ENCODE data around the gene SLC4A7. TPM values are rescaled to one million over a fixed set of nuclear protein-coding genes. Genes with fewer than 3 reads are reported as not detected.

The SLC4A7 gene
- polyA plus RNA-seq, 1 experiment, result 42.9 TPM

DNA sequence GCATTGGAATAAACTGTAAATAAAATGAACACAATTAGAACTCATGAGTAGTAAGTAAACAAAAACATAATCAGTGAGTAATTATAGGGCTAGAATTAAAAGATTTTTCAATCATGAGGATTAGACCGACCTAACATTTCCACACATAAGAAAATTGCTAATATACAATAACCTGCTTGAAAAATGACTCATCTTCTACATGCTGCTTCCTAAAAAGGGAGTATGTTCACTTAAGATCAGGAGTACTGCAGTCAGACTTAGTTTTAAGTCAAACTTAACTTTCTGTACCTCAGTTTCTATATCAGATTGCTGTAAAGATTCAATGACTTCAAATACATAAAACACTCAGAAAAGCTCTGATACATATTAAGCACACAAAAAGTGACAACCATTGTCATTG lies 92.4 kb downstream of the SLC4A7 start:
- Histone ChIP-seq H3K4me3 (ENCODE audit: low read depth, low read length) (no peak overlapping the region), H3K9me3 (ENCODE audit: control insufficient read depth, insufficient read depth, low read length) (no peaks in the 10 kb centered on the region), H3K27me3 (ENCODE audit: control insufficient read depth, insufficient read depth, low read length) (no peaks in the 10 kb centered on the region), H3K27ac (ENCODE audit: low read depth, low read length) (no peak overlapping the region)
- no peak for DNase-seq (ENCODE audit: low read depth, low spot score)
- ChIA-PET CTCF (interaction anchor here (0.7 to 1.4 kb wide), 2 partner anchors 76 to 289 kb away, joined by 3 read pairs; no protein-coding TSS in a partner anchor), POLR2A (no interaction called here)
- TF ChIP-seq, protein P1, sequence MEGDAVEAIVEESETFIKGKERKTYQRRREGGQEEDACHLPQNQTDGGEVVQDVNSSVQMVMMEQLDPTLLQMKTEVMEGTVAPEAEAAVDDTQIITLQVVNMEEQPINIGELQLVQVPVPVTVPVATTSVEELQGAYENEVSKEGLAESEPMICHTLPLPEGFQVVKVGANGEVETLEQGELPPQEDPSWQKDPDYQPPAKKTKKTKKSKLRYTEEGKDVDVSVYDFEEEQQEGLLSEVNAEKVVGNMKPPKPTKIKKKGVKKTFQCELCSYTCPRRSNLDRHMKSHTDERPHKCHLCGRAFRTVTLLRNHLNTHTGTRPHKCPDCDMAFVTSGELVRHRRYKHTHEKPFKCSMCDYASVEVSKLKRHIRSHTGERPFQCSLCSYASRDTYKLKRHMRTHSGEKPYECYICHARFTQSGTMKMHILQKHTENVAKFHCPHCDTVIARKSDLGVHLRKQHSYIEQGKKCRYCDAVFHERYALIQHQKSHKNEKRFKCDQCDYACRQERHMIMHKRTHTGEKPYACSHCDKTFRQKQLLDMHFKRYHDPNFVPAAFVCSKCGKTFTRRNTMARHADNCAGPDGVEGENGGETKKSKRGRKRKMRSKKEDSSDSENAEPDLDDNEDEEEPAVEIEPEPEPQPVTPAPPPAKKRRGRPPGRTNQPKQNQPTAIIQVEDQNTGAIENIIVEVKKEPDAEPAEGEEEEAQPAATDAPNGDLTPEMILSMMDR (IDR thresholded peaks at IDR 0.05; ENCODE audit: low read depth, low read length), result no peak

DNA sequence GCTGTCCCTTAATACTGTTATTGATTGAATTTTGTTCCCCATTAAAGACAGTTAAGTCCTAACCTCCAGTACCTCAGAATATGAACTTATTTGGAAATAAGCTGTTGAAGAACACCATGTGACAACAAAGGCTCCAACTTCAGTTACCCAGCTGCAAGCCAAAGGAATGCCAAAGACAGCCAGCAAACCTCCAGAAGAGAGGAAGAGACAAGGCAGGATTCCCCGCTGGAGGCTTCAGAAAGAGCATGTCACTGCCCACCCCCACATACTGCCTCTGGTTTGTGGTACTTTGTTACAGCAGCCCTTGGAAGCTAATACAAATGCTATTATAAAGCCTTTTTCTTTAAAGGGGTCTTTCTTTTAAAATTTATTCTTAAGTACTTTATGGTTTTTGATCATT lies 96.6 kb downstream of the SLC4A7 start:
- no peak overlapping the region for H3K27ac ChIP-seq (ENCODE audit: low read depth, low read length)
- H3K4me3 ChIP-seq (ENCODE audit: low read depth, low read length), result no peak overlapping the region
- CTCF ChIA-PET, result no interaction called here
- no peaks in the 10 kb centered on the region for H3K27me3 ChIP-seq (ENCODE audit: control insufficient read depth, insufficient read depth, low read length)
- H3K9me3 ChIP-seq (ENCODE audit: control insufficient read depth, insufficient read depth, low read length), result no peaks in the 10 kb centered on the region
- TF ChIP-seq, protein P1 (IDR thresholded peaks at IDR 0.05; ENCODE audit: low read depth, low read length), result no peak
- no peak for DNase-seq (ENCODE audit: low read depth, low spot score)
- POLR2A ChIA-PET, result no interaction called here

DNA sequence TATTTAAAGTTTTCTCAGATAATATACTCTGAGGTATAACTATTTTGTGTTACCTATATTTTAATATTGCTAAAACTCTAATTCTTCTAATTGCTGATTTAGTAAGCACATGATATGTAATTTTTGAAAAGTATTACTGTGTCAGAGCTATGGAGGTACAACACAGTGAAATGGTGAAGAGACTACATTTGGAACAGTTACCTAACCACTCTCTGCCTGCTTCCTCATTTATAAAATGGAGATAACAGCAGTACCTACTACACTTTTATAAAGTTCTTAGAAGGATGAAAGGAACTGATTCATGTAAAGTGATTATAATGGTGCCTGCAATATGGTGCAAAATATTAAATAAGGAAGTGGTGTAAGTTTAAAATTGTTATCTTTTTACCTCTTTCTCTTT lies 98.7 kb downstream of the SLC4A7 start:
- POLR2A ChIA-PET, result no interaction called here
- no peaks in the 10 kb centered on the region for H3K9me3 ChIP-seq (ENCODE audit: control insufficient read depth, insufficient read depth, low read length)
- no peak overlapping the region for H3K4me3 ChIP-seq (ENCODE audit: low read depth, low read length)
- no peak overlapping the region for H3K27ac ChIP-seq (ENCODE audit: low read depth, low read length)
- TF ChIP-seq, protein P1 (IDR thresholded peaks at IDR 0.05; ENCODE audit: low read depth, low read length), result no peak
- CTCF ChIA-PET, result no interaction called here
- H3K27me3 ChIP-seq (ENCODE audit: control insufficient read depth, insufficient read depth, low read length), result no peaks in the 10 kb centered on the region
- DNase-seq (ENCODE audit: low read depth, low spot score), result no peak

DNA sequence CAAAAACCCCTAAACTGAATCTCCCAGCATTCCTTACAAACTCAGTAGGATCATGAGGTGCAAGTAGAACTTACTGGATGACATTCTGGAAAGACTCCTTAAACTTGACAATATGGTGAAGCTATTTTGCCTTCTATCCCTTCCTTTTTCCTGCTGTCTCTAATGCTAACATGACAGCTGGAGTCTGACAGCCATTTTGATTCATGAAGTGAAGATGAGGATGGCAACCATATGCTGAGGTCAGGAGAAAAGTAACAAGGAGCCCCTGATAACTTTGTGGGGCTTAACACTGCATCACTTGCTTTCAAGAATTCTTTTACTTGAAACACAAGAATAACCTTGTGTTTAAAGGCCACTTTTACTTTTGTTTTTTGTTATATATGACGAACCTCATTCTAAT lies 100.0 kb downstream of the SLC4A7 start:
- Histone ChIP-seq H3K4me3 (ENCODE audit: low read depth, low read length) (no peak overlapping the region), H3K27ac (ENCODE audit: low read depth, low read length) (no peak overlapping the region), H3K27me3 (ENCODE audit: control insufficient read depth, insufficient read depth, low read length) (no peaks in the 10 kb centered on the region), H3K9me3 (ENCODE audit: control insufficient read depth, insufficient read depth, low read length) (no peaks in the 10 kb centered on the region)
- ChIA-PET POLR2A (no interaction called here), CTCF (no interaction called here)
- no peak for DNase-seq (ENCODE audit: low read depth, low spot score)
- TF ChIP-seq, protein P1 (IDR thresholded peaks at IDR 0.05; ENCODE audit: low read depth, low read length), result no peak

DNA sequence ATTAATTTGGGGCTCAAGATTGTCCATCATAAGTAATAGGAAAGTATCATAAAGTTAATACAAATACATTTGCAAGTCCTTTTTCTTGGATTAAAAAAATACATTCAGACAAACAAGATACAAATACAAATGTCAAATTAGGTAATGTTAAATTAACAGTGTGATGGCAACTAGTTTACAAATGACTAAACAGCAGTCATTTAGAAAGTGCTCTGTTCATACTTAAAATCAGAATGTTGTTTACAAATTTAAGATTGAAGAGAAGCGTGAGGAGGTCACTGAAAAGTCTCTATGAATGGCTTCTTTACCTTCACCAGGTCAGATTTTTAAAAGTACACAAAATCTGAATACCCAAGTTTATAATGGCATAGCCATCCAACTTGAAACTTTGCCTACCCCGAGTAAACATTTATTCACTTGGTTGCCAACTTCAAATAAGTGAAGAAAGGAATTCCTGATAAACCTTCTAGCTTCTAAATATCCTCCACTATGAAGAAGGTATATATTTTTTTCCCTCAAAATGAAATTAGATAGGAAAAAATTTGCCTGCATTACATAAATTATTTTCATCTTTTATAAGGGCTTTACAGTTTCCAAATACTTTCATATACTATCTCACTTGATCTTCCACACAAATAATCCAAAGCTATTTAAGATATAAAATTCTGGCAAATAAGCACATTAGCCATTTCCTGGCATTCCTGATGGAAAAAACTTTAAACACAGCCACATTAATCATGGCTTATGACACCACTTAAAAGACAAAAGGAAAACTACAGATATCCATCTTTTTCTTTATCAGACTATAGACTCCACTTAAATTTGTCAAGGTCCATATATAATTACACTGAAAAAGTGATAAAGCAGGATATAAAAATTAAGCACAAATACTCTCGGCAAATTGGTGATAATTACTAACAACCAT lies 103.5 kb downstream of the SLC4A7 start:
- CTCF ChIA-PET, result no interaction called here
- DNase-seq (ENCODE audit: low read depth, low spot score), result no peak

More for the DNA sequence above, 103.5 kb downstream of the SLC4A7 start:
- no peak overlapping the region for H3K4me3 ChIP-seq (ENCODE audit: low read depth, low read length)
- TF ChIP-seq, protein P1 (IDR thresholded peaks at IDR 0.05; ENCODE audit: low read depth, low read length), result no peak
- H3K27me3 ChIP-seq (ENCODE audit: control insufficient read depth, insufficient read depth, low read length), result no peaks in the 10 kb centered on the region
- no peaks in the 10 kb centered on the region for H3K9me3 ChIP-seq (ENCODE audit: control insufficient read depth, insufficient read depth, low read length)
- POLR2A ChIA-PET, result no interaction called here
- no peak overlapping the region for H3K27ac ChIP-seq (ENCODE audit: low read depth, low read length)

Measured in AG04450 (cell line).